ENCODE measurements around the gene RCOR2.

RCOR2 gene

DNA sequence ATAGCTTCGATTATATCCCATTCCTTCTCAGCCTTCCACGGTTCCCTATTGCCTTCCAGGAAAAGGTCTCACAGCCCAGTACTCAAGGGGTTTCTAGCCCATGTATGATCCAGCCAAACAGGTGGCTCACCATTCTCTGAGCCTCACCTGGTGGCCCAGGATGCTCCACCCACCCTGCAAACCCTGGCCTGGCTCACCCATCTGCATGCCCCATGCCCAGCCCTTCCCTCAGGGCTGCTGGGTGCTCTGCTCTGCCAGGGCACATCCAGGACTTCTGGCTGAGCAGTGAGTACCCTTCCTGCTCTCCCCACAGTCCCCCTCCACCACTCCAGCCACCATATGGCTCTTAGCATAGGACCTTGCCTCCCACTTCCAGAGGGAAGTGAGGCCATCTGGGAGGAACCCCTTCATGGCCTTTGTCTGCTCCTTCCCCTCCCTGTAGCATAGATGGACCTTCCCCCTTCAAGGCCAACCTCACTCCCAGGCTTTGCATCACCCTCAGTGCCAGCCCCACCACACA lies 5.8 kb upstream of the RCOR2 start:
- DNase-seq (ENCODE audit: low spot score): no peak

DNA sequence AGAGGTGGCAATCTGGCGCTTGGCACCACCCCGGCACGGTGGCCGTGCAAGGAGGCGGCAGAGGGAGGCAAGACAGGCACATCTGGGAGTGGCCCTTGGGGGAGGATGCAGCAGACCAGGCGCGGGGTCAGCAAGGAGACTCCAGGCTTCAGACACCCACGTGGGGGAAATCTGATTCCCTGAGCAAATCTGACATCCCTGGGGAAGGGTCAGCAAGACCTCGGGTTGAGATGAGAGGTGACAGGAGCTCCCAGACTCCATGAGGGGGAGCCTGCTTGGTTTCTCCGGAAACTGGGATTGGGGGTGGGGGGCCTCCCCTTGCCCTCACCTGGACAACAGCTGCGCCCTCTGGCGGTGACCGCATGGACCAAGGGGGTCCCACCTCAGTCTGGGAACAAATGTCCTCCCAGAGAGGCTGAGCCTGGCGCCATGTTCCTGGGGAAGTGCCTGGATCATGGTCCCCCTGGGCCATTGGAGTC lies 4.0 kb upstream of the RCOR2 start:
- no peak for DNase-seq (ENCODE audit: low spot score)

DNA sequence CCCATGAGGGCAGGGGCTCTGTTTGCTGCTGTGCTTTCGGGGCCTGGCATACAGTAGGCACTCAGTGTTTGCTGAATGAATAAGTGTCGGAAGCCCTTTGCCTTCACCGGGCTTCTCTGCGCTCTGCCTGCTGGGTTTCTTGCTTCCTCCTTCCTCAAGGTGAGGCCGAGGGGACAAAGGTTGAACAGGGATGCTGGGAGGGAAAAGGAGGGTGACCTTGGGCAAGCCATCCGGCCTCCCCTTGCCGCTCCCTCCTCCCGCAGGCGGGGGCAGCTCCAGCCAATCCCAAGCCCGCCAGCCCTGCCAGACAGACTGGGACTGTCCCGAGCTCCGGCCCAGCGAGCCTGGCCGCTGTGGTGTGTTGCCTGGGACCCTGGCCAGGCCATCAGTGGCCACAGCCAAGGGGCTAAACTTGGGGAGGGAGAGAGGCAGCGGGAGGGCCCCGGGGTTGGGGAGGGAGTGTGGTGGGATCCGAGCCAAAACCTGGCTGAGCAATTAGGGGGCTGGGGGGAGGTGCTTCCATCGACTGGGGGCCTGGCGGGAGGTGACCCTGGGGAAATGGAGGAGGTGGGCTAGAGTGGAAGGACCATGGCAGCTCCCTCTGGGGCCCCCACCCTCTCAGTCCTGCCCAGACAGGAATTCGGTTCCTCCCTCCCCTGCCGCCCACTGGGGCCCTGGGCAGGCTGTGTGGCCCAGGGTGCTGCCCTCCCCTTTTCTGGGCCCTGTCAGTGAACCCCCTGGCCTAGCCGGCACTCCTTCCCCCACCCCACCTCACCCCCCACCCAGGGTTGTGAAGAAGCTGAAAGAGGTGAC lies 3.4 kb upstream of the RCOR2 start:
- DNase-seq (ENCODE audit: low spot score): peak; percentile 42

DNA sequence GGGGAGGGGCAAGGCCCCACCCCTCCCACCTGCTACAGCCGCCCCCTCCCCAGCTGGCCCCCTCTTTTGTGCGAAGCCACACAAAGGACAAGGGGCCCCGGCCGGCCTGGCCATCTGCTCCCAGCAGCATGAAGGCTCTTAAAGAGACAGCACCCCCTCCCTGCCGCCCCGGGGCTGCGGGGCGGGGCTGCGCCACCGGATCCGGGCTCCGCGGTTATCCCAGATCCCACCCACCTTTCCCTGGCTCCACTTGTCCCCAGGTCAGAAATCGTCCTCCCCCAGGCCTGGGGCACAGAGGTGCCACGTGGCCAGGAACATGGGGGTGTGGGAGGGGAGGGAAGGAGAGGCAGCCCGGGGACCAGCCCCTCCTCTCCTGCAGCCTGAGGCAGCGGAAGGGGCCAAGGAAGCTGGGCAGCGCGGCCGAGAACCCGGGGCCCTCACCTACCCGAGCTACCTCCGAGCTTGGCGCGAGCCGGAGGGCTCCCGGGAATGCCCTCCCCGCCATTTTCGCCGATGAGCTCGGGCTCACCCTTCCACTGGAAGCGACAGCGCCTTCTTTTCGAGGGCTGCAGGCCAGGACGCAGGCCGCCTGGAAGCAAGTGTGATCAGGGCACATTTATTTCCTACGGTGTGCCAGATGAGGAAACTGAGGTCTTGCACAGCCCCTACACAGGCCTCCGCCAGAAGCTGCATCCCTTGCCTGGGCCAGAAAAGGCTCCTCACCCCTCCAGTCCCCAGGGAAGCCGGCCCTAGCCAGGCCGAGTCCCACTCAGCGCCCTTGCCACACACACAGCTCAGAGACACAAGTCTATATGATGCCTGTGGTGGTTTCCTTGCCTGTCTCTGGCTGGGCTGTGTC lies 2.5 kb upstream of the RCOR2 start:
- peak; percentile 52 for DNase-seq (ENCODE audit: low spot score)

DNA sequence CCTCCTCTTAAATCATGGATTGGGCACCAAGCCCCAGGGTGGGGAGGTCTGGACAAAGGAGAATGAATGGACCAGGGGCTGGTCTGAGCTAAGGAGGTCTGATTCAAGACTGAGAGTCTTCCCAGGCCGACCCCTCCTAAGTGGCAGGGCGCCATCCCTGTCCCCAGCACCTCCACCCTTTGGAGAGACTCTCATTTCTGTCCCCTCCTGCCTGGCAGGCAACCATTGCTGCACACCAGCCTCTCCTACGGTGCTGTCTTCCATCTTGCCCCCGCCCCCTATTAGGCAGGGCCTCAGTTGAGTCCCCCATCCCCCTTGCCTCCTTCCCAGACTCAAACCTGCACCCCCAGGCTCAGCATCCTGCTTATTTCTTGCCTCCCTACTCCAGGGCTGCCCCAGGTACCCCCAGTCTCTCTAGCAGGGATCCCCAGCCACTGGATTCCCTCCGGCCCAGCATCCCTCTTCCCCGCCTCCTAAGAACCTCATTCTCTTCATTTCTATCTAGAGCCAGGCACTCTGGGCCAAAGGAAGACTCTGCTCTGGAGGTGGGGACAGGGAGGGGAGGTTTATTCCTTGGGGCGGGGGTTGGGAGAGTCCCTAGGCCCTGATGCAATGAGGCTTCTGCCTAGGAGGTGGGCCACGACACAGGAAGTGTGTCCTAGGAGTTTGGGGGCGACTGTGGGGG lies 1.7 kb upstream of the RCOR2 start:
- peak; percentile 43 for DNase-seq (ENCODE audit: low spot score)

DNA sequence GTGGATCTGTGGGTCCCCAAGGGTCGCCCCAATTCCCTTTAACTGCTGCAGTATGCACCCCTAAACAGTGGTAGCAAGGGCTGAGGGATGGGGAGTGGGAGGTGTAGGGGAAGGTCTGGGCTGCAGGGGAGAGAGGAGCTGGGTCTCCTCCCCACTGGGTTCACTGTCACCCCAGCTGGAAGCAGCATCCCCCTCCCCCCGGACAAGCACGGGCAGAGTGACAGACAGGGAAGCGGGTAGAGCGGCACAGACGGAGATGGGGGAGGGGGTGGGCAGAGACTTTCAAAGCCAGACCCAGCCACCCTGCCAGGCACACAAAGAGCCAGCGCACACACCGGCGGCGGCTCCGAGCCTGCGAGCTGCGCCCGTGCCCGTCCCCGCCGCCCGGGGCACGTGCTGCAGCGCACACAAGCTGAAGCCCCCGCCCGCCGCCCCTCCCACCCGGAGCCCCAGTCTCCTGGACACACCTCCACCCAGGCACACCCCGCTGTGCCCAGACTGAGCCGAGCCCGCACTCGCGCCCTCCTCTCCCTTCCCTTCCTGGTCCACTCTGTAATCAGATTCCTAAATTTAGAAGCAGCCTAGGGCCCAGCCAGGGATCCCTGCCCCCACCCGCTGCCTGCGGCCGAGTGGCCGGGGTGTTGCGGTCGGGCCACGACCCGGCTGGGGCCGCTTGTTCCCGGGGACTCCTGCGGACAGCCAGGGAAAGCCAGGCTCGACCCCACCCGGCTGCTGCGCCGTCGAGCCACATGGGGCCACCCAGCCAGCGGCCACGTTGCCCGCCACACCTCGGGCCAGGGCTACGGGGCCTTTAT lies 935 bp upstream of the RCOR2 start:
- peak; percentile 73 for DNase-seq (ENCODE audit: low spot score)

DNA sequence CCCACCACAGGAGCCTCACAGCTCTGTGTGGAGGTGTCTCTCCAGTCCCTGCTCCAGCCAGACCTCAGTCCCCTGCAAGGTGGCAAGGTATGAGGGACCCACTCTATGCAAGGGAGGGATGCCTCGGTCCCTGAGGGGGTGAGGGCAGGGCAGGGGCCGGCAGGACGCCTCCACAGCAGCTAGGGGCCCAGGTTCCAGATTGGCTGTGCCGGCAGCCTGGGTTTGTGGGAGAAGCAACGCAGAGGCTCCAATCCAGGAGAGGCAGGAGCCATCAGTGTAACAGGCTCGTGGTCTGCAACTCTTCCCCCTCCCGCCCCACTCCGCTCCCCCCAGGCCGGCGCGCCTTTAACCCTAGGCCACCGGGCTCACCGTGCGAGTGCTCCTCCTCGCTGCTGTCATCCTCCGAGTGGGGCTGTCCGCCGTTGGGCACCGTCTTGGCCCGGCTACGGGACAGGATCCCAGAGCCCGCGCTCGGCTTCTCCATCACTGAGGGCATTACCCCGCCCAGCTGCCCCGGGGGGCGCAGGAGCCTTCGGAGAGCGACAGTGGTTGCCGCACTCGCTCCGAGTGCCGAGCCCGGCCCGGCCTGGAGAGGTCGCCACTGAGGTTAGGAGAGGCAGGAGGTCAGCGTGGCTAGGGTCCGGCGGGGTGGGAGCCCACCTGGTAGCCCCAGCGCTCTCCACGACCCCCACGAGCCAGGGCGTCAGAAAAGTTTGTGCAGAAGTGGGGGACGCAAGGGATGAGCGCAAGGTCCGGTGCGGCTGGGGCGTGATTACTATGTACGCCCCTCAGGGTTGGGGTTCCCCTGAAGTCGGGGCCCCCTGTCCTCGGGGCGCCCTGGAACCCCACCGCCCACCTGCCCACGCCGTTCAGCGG lies 765 bp downstream of the RCOR2 start:
- peak; percentile 61 for DNase-seq (ENCODE audit: low spot score)

DNA sequence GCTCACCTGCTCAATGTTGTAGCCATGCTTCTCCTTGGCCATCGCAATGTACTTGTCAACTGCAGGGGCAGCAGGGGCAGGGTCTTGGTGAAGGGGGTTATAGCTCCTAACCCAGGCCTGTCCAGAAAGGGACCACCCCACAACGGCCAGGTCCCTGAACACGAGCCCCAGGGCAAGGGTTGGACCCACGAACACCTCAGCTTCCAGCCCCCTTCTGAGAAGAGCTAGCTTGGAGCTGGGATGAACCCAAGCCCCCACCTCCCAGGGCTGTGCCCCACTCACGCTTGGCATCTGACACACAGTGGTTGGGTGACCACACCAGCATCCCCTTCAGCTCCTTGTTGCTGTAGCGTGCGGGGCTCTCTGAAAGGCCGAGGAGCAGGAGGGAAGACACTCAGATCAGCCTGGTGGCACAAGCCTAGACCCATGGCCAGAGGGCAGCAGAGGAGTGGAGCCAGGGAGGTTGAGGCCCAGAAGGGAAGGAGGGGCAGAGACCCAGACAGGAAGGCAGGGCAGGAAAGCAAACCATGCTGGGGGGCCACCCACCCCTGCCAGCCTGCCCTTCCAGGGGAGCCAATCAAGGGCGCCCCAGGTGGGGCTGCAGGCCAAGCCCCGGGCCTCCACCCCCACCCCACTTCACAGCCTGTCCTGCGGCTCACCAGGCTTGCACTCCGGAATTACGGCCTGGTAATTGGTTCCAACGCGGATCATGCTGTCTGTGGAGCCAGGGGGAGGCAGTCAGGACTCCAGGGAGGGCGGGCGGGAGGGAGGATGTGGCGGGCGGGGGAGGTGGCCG lies 1.9 kb downstream of the RCOR2 start:
- DNase-seq (ENCODE audit: low spot score): no peak

DNA sequence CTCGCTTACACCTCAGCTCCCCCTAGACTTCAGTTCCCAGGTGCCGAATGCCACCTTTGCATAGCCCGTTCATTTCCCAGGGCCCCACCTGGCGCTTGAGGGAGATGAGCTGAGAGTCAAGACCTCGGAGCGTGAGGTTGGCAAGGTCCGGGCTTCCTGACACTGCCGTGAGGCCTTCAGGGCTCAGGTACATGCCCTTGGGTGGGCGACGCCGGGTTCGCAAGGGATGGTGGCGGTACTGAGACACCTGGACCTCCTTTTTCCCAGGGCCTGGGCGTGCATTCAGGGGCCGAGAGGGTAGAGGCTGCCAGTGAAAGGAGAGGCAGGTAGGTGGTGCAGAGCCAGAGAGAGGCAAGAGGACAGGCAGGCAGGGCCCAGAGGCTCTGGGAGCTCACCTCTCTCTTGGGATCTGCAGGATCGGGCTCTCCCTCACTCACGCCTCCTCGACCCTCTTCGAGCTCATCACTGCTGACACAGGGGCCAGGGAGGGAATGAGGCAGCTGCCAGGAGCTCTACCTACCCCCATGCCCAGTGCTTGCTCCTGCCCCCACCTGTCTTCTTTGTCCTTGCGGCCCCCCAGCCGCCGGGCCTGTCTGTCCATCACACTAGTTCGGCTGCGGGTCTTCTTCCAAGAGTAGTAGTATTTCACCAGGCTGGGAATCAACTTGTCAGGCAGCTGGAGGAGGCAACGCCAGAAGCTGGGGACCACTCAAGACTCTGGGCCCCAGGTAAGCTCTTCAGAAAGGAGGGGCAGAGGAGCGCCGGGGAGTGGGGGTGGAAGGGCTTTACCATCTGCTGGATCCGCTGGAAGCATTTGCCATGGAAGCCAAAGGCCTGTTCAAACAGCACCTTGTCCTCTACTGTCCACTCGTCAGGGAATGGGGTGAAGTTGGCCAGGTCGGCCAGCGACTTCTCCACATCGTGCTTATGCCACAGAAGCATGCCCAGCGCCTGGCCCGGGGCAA lies 2.8 kb downstream of the RCOR2 start:
- DNase-seq (ENCODE audit: low spot score): no peak

DNA sequence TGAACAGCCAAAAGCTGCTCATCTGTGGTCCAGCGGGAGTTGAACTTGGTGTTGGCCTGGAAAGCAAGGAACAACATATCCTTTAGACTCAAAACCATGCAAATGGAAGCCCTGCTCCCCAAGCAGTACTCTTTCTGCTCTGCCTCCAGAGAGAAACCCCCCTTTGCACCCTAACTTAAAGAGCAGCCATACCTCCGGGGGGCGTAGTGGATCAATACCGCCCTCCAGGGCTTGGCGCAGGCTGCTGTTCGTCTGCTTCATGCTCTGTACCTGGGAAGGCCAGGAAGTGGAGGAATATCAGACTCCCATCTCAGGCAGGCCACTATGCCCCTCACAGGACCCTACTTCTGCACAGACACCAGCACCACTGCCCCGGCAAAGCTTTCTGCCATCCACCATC lies 4.3 kb downstream of the RCOR2 start:
- DNase-seq (ENCODE audit: low spot score): no peak

DNA sequence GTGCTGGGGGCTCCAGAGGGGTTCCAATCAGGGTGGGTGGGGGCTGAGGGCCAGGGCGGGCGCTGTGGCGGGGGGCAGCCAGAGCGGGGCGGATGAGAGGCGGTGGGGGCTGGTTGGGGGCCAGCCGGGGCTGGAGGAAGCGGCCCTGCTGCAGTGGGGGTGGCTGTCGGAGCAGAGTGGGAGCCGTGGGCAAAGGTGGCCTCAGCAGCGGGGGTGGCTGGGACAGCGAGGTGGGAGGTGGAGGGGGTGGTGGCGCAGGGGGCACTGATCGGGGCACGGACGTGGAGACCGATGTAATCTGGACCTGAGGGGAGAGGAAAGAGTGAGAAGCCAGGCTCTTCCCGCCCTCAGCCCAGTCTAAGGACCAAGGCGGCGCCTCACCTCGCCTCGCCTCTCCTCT lies 5.1 kb downstream of the RCOR2 start:
- DNase-seq (ENCODE audit: low spot score): no peak

DNA sequence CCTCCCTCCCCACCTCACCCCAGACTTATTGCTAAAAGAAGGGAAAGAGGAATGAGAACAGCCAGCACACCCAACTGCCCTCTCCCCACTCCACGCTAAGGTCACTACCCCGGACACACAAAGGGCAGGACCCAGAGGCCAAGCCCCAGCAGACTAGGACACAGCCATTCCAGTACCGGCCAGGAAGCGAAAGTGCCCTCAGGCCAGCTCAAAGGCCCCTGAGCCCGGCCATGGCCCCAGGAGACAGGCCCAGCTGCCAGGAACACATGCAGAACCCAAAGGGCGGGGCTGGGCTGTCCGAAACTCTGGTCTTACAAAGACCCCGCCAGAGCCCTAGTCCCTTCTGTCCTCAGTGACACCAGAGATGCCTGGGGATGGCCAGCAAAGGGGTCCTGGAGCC lies 5.5 kb downstream of the RCOR2 start:
- no peak for DNase-seq (ENCODE audit: low spot score)

DNA sequence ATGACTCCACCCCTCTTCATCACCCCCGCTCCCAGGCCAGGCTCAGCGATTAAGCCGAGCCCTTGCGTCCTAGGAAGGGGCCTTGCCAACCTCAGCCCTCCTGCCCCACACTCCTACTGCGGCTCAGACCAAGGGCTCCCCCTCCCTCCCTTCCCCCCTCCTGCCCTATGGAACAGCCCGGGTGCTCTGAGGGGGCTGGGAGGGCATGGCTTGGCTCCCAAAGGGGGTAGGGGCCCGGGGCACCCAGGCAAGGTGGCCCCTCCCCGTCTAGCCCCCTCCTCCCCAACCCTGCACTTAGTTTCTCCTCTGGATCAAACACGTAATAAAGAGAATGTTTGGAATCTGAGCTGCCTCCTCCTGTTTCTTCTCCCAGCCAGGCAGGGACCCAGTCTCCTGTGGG lies 6.3 kb downstream of the RCOR2 start:
- DNase-seq (ENCODE audit: low spot score): no peak

DNA sequence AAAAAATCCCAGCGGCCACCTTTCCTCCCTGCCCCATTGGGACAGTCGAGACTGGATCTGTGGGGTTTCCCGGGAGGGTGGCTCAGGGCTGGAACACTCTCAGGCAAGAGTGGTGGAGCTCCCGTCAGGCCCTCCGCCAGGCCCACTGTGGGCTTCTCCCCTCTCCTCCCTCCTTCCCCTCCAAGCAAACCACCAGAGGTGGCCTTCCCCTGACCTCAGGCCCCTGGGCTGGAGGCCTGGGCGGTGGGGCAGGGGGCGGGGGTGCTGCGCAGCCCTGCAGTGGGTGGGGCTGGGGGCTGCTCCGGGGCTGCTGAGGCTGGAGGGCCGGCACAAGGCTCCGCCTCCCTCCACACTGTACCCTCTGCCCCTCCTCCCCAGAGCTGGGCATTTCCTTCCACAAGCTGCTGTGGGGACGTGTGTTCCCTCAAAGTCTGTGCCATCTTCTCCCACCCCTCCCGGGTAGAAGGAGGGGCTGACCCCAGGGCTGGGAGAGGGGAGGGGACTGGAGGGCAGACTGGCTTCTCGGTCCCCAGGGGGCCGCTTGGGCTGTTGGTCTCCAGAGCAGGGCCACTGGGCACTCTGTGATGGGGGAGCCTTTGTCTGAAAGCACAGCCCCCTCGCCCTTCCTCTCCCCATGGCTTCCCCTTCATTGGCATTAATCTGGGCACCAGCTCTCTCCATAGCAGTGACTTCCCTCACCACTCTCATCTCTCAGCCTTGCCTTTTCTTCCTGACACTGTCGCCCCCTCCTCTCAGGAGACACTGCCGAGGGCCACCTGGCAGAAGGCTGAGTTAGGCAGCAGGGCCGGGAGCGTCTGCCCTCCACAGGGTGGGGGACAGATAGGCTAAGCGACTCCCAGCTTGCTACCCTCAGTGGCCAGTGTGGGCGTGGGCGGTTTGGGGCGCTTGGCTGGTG lies 7.1 kb downstream of the RCOR2 start:
- no peak for DNase-seq (ENCODE audit: low spot score)

DNA sequence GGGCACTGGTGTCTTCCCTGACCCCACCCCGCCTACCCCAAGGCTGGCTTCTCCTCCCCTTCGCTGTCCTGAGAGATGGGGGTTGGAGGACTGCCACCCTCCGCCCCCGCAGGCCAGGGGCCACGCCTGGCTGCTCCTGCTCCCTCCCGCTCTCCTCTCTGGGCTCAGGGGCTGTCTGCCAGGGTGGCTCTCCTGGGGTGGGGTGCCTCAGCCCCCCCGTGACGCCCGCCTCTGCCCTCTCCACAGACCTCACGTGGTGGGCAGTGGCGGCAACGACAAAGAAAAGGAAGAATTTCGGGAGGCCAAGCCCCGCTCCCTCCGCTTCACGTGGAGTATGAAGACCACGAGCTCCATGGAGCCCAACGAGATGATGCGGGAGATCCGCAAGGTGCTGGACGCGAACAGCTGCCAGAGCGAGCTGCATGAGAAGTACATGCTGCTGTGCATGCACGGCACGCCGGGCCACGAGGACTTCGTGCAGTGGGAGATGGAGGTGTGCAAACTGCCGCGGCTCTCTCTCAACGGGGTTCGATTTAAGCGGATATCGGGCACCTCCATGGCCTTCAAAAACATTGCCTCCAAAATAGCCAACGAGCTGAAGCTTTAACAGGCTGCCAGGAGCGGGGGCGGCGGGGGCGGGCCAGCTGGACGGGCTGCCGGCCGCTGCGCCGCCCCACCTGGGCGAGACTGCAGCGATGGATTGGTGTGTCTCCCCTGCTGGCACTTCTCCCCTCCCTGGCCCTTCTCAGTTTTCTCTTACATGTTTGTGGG lies 8.1 kb downstream of the RCOR2 start:
- DNase-seq (ENCODE audit: low spot score): no peak

DNA sequence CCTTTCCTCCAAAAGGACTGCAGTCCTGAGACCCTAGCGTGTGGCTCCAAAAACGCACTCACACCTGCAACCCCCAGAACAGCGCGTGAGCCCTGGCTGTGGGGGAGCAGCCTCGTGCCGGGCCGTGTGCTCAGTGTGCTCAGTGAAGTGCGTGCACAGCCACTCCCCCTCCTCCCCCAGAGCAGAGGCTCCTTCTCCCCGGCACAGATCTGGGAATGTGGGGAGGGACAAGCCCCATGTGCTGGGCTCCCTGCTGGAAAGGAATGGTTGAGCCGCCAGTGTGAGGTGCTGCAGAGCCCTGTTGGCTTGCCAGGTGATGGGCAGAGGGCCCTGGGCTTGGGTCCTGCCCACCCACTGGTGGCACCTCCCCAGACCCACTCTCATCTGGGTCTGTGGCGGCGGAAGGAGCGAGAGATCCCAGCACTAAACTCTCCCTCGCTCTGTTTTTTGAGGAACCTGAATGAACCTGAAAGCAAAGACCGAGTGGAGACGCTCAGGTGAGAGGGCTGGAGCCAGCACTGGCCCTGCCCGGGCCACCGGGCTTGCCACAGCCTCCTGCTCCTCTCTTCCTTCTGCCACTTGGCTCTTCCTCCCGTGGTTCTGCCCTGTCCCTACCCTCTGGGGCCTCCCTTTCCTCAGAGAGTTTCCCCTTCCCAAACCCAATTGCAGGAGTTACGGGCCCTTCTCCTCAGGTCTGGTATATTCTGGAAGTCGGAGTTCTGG lies 9.0 kb downstream of the RCOR2 start:
- DNase-seq (ENCODE audit: low spot score): no peak

All from hepatic stellate cell (primary cell).